Cardiac fibroblast (primary cell): ENCODE measurements around the gene GNPTG.

ENCODE experiments used
- DNase-seq, 2 donors: peaks; one replicate each; pipeline versions ENCODE4 v3.0.0 to v3.0.0-alpha.2; 2010; ENCODE audit warnings: low read depth in 2 of 2
- H3K4me3 ChIP-seq, 2 donors: replicated peaks in 1 of 2; 1 replicate in 1 of 2; 2 replicates in 1 of 2; pipeline ENCODE4 v1.5.1; 2011; ENCODE audit warnings: low read depth in 2 of 2, low read length in 2 of 2, mild to moderate bottlenecking in 2 of 2, moderate library complexity in 1 of 2
- CTCF ChIP-seq: IDR thresholded peaks from one replicate; pipeline ENCODE4 v1.5.1; 2011; ENCODE audit warnings: low read depth, mild to moderate bottlenecking, low read length, inconsistent platforms

The GNPTG gene

GRCh38 chr16:1330260-1330914, 21.3 kb upstream of the GNPTG start:
- TF ChIP-seq CTCF, result peak; percentile 64
- H3K4me3 ChIP-seq, result no peak overlapping the region
- DNase-seq, result no peak

GRCh38 chr16:1330931-1331711, 20.6 kb upstream of the GNPTG start:
- TF ChIP-seq CTCF, result no peak
- no peak for DNase-seq
- peak overlapping the region in 1 of 2 donors; percentile 14 for H3K4me3 ChIP-seq

GRCh38 chr16:1331712-1332617, 19.8 kb upstream of the GNPTG start:
- no peak for TF ChIP-seq CTCF
- peak; percentile 83 to 84 for DNase-seq
- peak overlapping the region in 1 of 2 donors; percentile 14 for H3K4me3 ChIP-seq

GRCh38 chr16:1332618-1333148, 19.0 kb upstream of the GNPTG start:
- TF ChIP-seq CTCF, result no peak
- H3K4me3 ChIP-seq, result peak overlapping the region in 1 of 2 donors; percentile 21
- DNase-seq, result no peak

GRCh38 chr16:1333149-1333812, 18.4 kb upstream of the GNPTG start, which contains the start of gene BAIAP3:
TSS of gene BAIAP3 (plus strand) at chr16:1333645. CDS start at chr16:1338550, 4,905 bp downstream.
- peak; percentile 29 to 32 for DNase-seq
- TF ChIP-seq CTCF, result no peak
- H3K4me3 ChIP-seq, result peak within 1 kb of the TSS; percentile 8 to 24
